ENCODE results near the gene OR1K1. TPM values are rescaled to one million over a fixed set of nuclear protein-coding genes. Genes with fewer than 3 reads are reported as not detected.
"Not testable (repeated sequence)": the region's sequence is repeated elsewhere in the genome, so short reads cannot be mapped to it uniquely, and the experiment has no call there.

The OR1K1 gene
- polyA plus RNA-seq, 1 experiment, result not detected

DNA sequence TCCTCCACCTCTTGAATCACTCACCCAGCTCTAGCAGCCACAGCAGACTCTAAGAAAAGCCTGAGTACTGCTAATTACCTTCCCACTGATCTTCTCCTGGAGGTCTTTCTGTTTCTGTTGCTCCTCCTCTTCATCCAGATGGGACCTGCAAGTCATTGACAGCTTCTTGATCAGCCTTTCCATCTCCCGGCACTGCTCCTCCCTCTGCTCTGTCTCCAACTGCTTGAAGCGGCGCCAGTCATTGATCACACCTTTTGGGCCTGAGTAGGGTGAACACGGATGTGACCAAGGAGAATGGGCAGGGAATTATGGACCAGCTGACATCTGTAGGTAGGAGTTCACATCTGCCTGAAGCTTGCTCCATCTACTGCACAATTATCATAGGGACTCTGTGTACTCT lies 23.0 kb downstream of the OR1K1 start:
- Histone ChIP-seq H3K4me3 (ENCODE audit: low read depth, low read length) (no peak overlapping the region), H3K9me3 (ENCODE audit: control insufficient read depth, insufficient read depth, low read length) (no peaks in the 10 kb centered on the region), H3K27me3 (ENCODE audit: control insufficient read depth, insufficient read depth, low read length) (no peaks in the 10 kb centered on the region), H3K27ac (ENCODE audit: low read depth, low read length) (no peak overlapping the region)
- POLR2A ChIA-PET, result no interaction called here
- no peak for DNase-seq (ENCODE audit: low read depth, low spot score)
- TF ChIP-seq, protein P1, sequence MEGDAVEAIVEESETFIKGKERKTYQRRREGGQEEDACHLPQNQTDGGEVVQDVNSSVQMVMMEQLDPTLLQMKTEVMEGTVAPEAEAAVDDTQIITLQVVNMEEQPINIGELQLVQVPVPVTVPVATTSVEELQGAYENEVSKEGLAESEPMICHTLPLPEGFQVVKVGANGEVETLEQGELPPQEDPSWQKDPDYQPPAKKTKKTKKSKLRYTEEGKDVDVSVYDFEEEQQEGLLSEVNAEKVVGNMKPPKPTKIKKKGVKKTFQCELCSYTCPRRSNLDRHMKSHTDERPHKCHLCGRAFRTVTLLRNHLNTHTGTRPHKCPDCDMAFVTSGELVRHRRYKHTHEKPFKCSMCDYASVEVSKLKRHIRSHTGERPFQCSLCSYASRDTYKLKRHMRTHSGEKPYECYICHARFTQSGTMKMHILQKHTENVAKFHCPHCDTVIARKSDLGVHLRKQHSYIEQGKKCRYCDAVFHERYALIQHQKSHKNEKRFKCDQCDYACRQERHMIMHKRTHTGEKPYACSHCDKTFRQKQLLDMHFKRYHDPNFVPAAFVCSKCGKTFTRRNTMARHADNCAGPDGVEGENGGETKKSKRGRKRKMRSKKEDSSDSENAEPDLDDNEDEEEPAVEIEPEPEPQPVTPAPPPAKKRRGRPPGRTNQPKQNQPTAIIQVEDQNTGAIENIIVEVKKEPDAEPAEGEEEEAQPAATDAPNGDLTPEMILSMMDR (IDR thresholded peaks at IDR 0.05; ENCODE audit: low read depth, low read length), result no peak
- CTCF ChIA-PET, result interaction anchor here (0.6 kb wide), 1 partner anchor 172 kb away, joined by 3 read pairs; no protein-coding TSS in a partner anchor

DNA sequence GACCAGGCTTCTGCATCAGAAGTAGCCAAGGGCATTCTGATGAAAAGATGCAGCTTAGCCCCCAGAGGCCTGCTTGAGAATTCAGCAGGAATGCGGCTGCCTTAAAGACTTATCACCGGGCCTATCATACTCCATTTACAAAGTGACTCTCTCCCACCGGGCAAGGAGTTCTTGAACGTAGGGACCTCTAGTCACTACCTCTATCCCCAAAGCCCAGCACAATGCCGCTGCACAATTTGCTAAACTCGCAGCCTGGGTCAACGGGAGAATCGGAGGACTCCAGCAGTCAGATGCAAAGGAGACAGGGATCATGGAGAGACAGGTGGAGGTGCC lies 27.8 kb downstream of the OR1K1 start:
- Histone ChIP-seq H3K9me3 (ENCODE audit: control insufficient read depth, insufficient read depth, low read length) (no peaks in the 10 kb centered on the region), H3K27ac (ENCODE audit: low read depth, low read length) (peak overlapping the region; percentile 99), H3K4me3 (ENCODE audit: low read depth, low read length) (peak overlapping the region; percentile 99), H3K27me3 (ENCODE audit: control insufficient read depth, insufficient read depth, low read length) (no peaks in the 10 kb centered on the region)
- no peak for DNase-seq (ENCODE audit: low read depth, low spot score)
- CTCF ChIA-PET, result interaction anchor here (1.0 to 1.5 kb wide), 2 partner anchors 163 to 329 kb away, joined by 3 read pairs; no protein-coding TSS in a partner anchor
- POLR2A ChIA-PET, result interaction anchor here (0.6 to 1.8 kb wide), 6 partner anchors 9 to 712 kb away, joined by 3 to 13 read pairs (median 4); partner anchors contain the start of gene RC3H2
- TF ChIP-seq, protein P1 (IDR thresholded peaks at IDR 0.05; ENCODE audit: low read depth, low read length), result no peak

DNA sequence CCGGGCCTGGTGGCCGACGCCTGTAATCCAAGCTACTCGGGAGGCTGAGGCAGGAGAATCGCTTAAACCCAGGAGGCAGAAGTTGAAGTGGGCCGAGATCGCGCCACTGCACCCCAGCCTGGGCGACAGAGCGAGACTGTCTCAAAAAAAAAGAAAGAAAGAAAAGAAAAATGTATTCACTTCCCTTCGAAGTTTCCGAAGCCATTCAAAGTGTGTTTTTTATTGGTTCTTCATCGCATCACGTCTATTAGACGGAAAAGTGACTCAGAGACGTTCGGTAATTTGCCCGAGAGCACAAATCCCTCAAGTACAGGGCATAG lies 29.0 kb downstream of the OR1K1 start:
- H3K4me3 ChIP-seq (ENCODE audit: low read depth, low read length), result peak overlapping the region; percentile 99
- CTCF ChIA-PET; H3K27me3 ChIP-seq (ENCODE audit: control insufficient read depth, insufficient read depth, low read length); DNase-seq (ENCODE audit: low read depth, low spot score); H3K9me3 ChIP-seq (ENCODE audit: control insufficient read depth, insufficient read depth, low read length): not testable (repeated sequence)
- peak overlapping the region; percentile 99 for H3K27ac ChIP-seq (ENCODE audit: low read depth, low read length)
- POLR2A ChIA-PET, result interaction anchor here (0.8 to 1.8 kb wide), 3 partner anchors 10 to 521 kb away, joined by 3 to 13 read pairs (median 5); partner anchors contain the start of gene RABGAP1

DNA sequence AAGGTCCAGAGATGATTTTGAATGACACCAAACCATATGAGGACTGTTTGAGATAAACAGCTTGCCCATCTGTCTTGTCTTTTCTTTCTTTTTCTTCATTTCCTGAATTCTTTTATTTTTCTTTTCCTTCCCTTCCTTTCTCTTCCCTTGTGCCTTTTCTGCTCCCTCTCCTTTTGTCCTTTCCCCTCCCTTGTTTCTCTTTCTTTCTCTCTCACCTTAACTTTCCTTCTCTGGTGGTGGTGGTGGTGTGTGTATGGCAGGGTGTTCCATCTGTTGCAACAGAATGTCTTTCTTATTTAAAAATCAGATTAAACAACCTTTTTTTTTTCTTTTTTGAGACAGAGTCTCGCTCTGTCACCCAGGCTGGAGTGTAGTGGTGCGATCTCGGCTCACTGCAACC lies 32.3 kb downstream of the OR1K1 start:
- DNase-seq (ENCODE audit: low read depth, low spot score), result no peak
- peaks cover 3% of the 10 kb centered on the region for H3K27me3 ChIP-seq (ENCODE audit: control insufficient read depth, insufficient read depth, low read length)
- POLR2A ChIA-PET, result no interaction called here
- H3K9me3 ChIP-seq (ENCODE audit: control insufficient read depth, insufficient read depth, low read length), result no peaks in the 10 kb centered on the region
- TF ChIP-seq, protein P1 (IDR thresholded peaks at IDR 0.05; ENCODE audit: low read depth, low read length), result no peak
- H3K4me3 ChIP-seq (ENCODE audit: low read depth, low read length), result no peak overlapping the region
- no peak overlapping the region for H3K27ac ChIP-seq (ENCODE audit: low read depth, low read length)
- CTCF ChIA-PET, result no interaction called here

DNA sequence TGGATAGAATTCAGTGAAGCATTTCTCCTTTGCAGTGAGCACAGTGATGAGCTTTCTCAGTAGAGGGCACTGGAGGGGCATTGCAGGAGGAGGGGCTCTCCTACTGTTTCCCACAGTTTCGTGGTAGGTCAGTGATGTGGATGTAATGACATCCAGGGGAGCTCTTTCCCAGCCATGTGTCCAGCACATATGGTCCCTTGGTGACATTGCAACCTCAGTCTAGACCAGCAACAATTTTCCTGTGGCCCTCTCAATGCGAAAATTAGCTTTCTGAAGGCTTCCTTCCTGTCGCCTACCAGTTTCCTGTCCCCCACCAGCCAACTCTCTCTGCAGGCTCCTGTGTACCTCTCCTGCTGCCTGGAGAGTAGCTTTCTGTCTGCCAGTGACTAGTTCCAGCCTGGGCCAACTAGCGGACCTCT lies 35.4 kb downstream of the OR1K1 start:
- TF ChIP-seq, protein P1 (IDR thresholded peaks at IDR 0.05; ENCODE audit: low read depth, low read length), result peak; percentile 15; the same call in 1 of the 2 replicates
- no peak for DNase-seq (ENCODE audit: low read depth, low spot score)
- Histone ChIP-seq H3K4me3 (ENCODE audit: low read depth, low read length) (no peak overlapping the region), H3K27ac (ENCODE audit: low read depth, low read length) (no peak overlapping the region), H3K27me3 (ENCODE audit: control insufficient read depth, insufficient read depth, low read length) (peaks cover 10% of the 10 kb centered on the region), H3K9me3 (ENCODE audit: control insufficient read depth, insufficient read depth, low read length) (no peaks in the 10 kb centered on the region; the same call in 1 of the 2 replicates)
- POLR2A ChIA-PET, result interaction anchor here (1.3 kb wide), 1 partner anchor 70 kb away, joined by 4 read pairs; the partner anchor contains the start of gene RC3H2
- CTCF ChIA-PET, result interaction anchor here (1.0 to 1.3 kb wide), 2 partner anchors 13 to 155 kb away, joined by 3 to 4 read pairs; no protein-coding TSS in a partner anchor
